ENCODE results near the gene KRTAP4-12. TPM values are rescaled to one million over a fixed set of nuclear protein-coding genes. Genes with fewer than 3 reads are reported as not detected.
"Not testable (repeated sequence)": the region's sequence is repeated elsewhere in the genome, so short reads cannot be mapped to it uniquely, and the experiment has no call there.

The KRTAP4-12 gene
- total and polyA plus RNA-seq, 2 donors (not counting 1 experiment from before 2014, with no cell fraction given): 0.12 TPM; not detected in 1

GRCh38 chr17:41140360-41141131 lies 16.6 kb upstream of the KRTAP4-12 start, which contains the start of gene KRTAP4-6:
TSS of gene KRTAP4-6 (minus strand) at chr17:41140544. CDS start at chr17:41140487, 57 bp downstream.
- intact Hi-C loops (cut with micrococcal nuclease): no loop called here
- Histone ChIP-seq H3K9ac (ENCODE audit: low read length) (no peak within 1 kb of the TSS), H3K27ac (ENCODE audit: low read length in 2 of 2) (no peak within 1 kb of the TSS), H3K79me2 (ENCODE audit: control insufficient read depth, insufficient read depth, low read length) (no peaks in the 10 kb centered on the region), H2AFZ (ENCODE audit: insufficient read depth, low read depth, low read length, poor library complexity, severe bottlenecking) (no peak within 1 kb of the TSS), H3K9me3 (ENCODE audit: control extremely low read depth in 1 of 3, control insufficient read depth in 2 of 3, insufficient read depth in 1 of 3, low read length in 2 of 3) (peaks cover 6 to 16% (median 14%) of the 10 kb centered on the region in 3 donors), H4K20me1 (ENCODE audit: control insufficient read depth, insufficient read depth, low read length, poor library complexity, severe bottlenecking) (no peaks in the 10 kb centered on the region), H3K4me3 (ENCODE audit: control extremely low read depth in 1 of 5, extremely low read depth in 1 of 5, insufficient read depth in 1 of 5, low read depth in 2 of 5, low read length in 4 of 5) (no peak within 1 kb of the TSS), H3K4me1 (ENCODE audit: control insufficient read depth in 2 of 2, insufficient read depth in 2 of 2, low read length in 2 of 2) (no peaks in the 10 kb centered on the region), H3K4me2 (replicated peaks; ENCODE audit: low read depth, low read length, poor library complexity, severe bottlenecking) (no peak within 1 kb of the TSS), H3K27me3 (replicated peaks in 1 of 4; ENCODE audit: control extremely low read depth in 1 of 4, control insufficient read depth in 3 of 4, insufficient read depth in 4 of 4, low read length in 3 of 4) (no peaks in the 10 kb centered on the region), H3K36me3 (replicated peaks in 1 of 2; ENCODE audit: control extremely low read depth in 1 of 2, control insufficient read depth in 1 of 2, extremely low read depth in 1 of 2, insufficient read depth in 2 of 2, low read length in 1 of 2) (no peaks in the 10 kb centered on the region)
- H3K4me3 Mint-ChIP-seq: no peak within 1 kb of the TSS
- ChIA-PET CTCF (no interaction called here), POLR2A (interaction anchor here (0.7 kb wide), 1 partner anchor 733 kb away, joined by 3 read pairs; no protein-coding TSS in a partner anchor)
- H3K27me3 Mint-ChIP-seq: peaks cover 16% of the 10 kb centered on the region
- no peaks in the 10 kb centered on the region for H3K4me1 Mint-ChIP-seq
- 97% methylated on average over 5 of the region's 6 CpGs for WGBS (ENCODE audit: insufficient coverage)
- ATAC-seq (ENCODE audit: low read depth) (no peak), DNase-seq (no peak)
- TF ChIP-seq CTCF (IDR thresholded peaks at IDR 0.05) (no peak), EZH2 (IDR thresholded peaks at IDR 0.05; ENCODE audit: borderline replicate concordance, insufficient read depth, low read depth, low read length, poor library complexity, severe bottlenecking) (no peak)
- H3K9me3 Mint-ChIP-seq (ENCODE audit: insufficient read depth): peaks cover 14% of the 10 kb centered on the region
- H3K27ac Mint-ChIP-seq: no peak within 1 kb of the TSS

GRCh38 chr17:41139865-41140264 lies 15.9 kb upstream of the KRTAP4-12 start:
- H3K4me3 ChIP-seq (ENCODE audit: control extremely low read depth in 1 of 5, extremely low read depth in 1 of 5, insufficient read depth in 1 of 5, low read depth in 2 of 5, low read length in 4 of 5); H3K9ac ChIP-seq (ENCODE audit: low read length); H3K4me1 ChIP-seq (ENCODE audit: control insufficient read depth in 2 of 2, insufficient read depth in 2 of 2, low read length in 2 of 2); H3K27ac ChIP-seq (ENCODE audit: low read length in 2 of 2); H4K20me1 ChIP-seq (ENCODE audit: control insufficient read depth, insufficient read depth, low read length, poor library complexity, severe bottlenecking); H2AFZ ChIP-seq (ENCODE audit: insufficient read depth, low read depth, low read length, poor library complexity, severe bottlenecking); H3K36me3 ChIP-seq (replicated peaks in 1 of 2; ENCODE audit: control extremely low read depth in 1 of 2, control insufficient read depth in 1 of 2, extremely low read depth in 1 of 2, insufficient read depth in 2 of 2, low read length in 1 of 2); H3K4me1 Mint-ChIP-seq; DNase-seq; H3K4me3 Mint-ChIP-seq; CTCF ChIA-PET; H3K27ac Mint-ChIP-seq; ATAC-seq (ENCODE audit: low read depth); H3K27me3 ChIP-seq (replicated peaks in 1 of 4; ENCODE audit: control extremely low read depth in 1 of 4, control insufficient read depth in 3 of 4, insufficient read depth in 4 of 4, low read length in 3 of 4); H3K4me2 ChIP-seq (replicated peaks; ENCODE audit: low read depth, low read length, poor library complexity, severe bottlenecking); intact Hi-C loops (cut with micrococcal nuclease); H3K79me2 ChIP-seq (ENCODE audit: control insufficient read depth, insufficient read depth, low read length): not testable (repeated sequence)
- peaks cover 16% of the 10 kb centered on the region for H3K27me3 Mint-ChIP-seq
- H3K9me3 Mint-ChIP-seq (ENCODE audit: insufficient read depth): peaks cover 14% of the 10 kb centered on the region
- H3K9me3 ChIP-seq (ENCODE audit: control extremely low read depth in 1 of 3, control insufficient read depth in 2 of 3, insufficient read depth in 1 of 3, low read length in 2 of 3): peaks cover 6 to 16% (median 14%) of the 10 kb centered on the region in 3 donors
- WGBS (ENCODE audit: insufficient coverage): 94% methylated on average over 12 of the region's 12 CpGs
- POLR2A ChIA-PET: interaction anchor here (0.7 kb wide), 1 partner anchor 732 kb away, joined by 3 read pairs; no protein-coding TSS in a partner anchor
